ENCODE results near the gene KBTBD12.

Gene KBTBD12

GRCh38 chr3:128009952-128010846 lies 95.2 kb downstream of the KBTBD12 start:
- no peak overlapping the region for H3K9ac ChIP-seq (ENCODE audit: low read depth, low read length)
- H3K36me3 ChIP-seq (ENCODE audit: insufficient read depth, low read length), result no peaks in the 10 kb centered on the region
- no peak overlapping the region for H3K4me2 ChIP-seq (ENCODE audit: insufficient read depth, low read length)
- H3K4me3 ChIP-seq (ENCODE audit: low read depth in 1 of 2, low read length in 2 of 2), result no peak overlapping the region
- H3K27me3 ChIP-seq (ENCODE audit: insufficient read depth, low read length, poor library complexity), result no peaks in the 10 kb centered on the region
- no peaks in the 10 kb centered on the region for H3K4me1 ChIP-seq (ENCODE audit: insufficient read depth, low read length)
- no peak for TF ChIP-seq EZH2 (IDR thresholded peaks at IDR 0.05; ENCODE audit: borderline replicate concordance, low read depth, low read length, severe bottlenecking)
- TF ChIP-seq CTCF (IDR thresholded peaks at IDR 0.05; ENCODE audit: borderline replicate concordance, extremely low read depth, low read length, poor library complexity, severe bottlenecking), result no peak
- H4K20me1 ChIP-seq (ENCODE audit: insufficient read depth, low read length), result no peaks in the 10 kb centered on the region
- no peaks in the 10 kb centered on the region for H3K9me3 ChIP-seq (ENCODE audit: insufficient read depth, low read length, severe bottlenecking)
- H3K27ac ChIP-seq (ENCODE audit: low read length), result no peak overlapping the region
- no peak for DNase-seq
- H2AFZ ChIP-seq (ENCODE audit: low read depth, low read length), result no peak overlapping the region
- no peaks in the 10 kb centered on the region for H3K79me2 ChIP-seq (ENCODE audit: insufficient read depth, low read length)
- no peak for ATAC-seq (ENCODE audit: insufficient read depth, low read depth)

GRCh38 chr3:128011140-128011539 lies 96.1 kb downstream of the KBTBD12 start:
- Histone ChIP-seq H3K4me3 (ENCODE audit: low read depth in 1 of 2, low read length in 2 of 2) (no peak overlapping the region), H3K9me3 (ENCODE audit: insufficient read depth, low read length, severe bottlenecking) (no peaks in the 10 kb centered on the region), H3K36me3 (ENCODE audit: insufficient read depth, low read length) (no peaks in the 10 kb centered on the region), H3K4me1 (ENCODE audit: insufficient read depth, low read length) (no peaks in the 10 kb centered on the region), H3K27ac (ENCODE audit: low read length) (no peak overlapping the region), H4K20me1 (ENCODE audit: insufficient read depth, low read length) (no peaks in the 10 kb centered on the region), H3K4me2 (ENCODE audit: insufficient read depth, low read length) (no peak overlapping the region), H2AFZ (ENCODE audit: low read depth, low read length) (peak overlapping the region; percentile 17; the same call in 1 of the 2 replicates), H3K9ac (ENCODE audit: low read depth, low read length) (no peak overlapping the region), H3K27me3 (ENCODE audit: insufficient read depth, low read length, poor library complexity) (no peaks in the 10 kb centered on the region), H3K79me2 (ENCODE audit: insufficient read depth, low read length) (no peaks in the 10 kb centered on the region)
- TF ChIP-seq EZH2 (IDR thresholded peaks at IDR 0.05; ENCODE audit: borderline replicate concordance, low read depth, low read length, severe bottlenecking) (no peak), CTCF (IDR thresholded peaks at IDR 0.05; ENCODE audit: borderline replicate concordance, extremely low read depth, low read length, poor library complexity, severe bottlenecking) (peak; percentile 40)
- ATAC-seq (ENCODE audit: insufficient read depth, low read depth) (0 out of 3 replicates have a peak, but pooled peaks have one; percentile 35), DNase-seq (peak; percentile 18)

GRCh38 chr3:128012050-128012449 lies 97.0 kb downstream of the KBTBD12 start:
- Histone ChIP-seq H3K9ac (ENCODE audit: low read depth, low read length) (no peak overlapping the region), H3K4me2 (ENCODE audit: insufficient read depth, low read length) (no peak overlapping the region), H3K27ac (ENCODE audit: low read length) (no peak overlapping the region), H3K27me3 (ENCODE audit: insufficient read depth, low read length, poor library complexity) (no peaks in the 10 kb centered on the region), H3K4me3 (ENCODE audit: low read depth in 1 of 2, low read length in 2 of 2) (no peak overlapping the region), H4K20me1 (ENCODE audit: insufficient read depth, low read length) (no peaks in the 10 kb centered on the region), H3K79me2 (ENCODE audit: insufficient read depth, low read length) (no peaks in the 10 kb centered on the region), H2AFZ (ENCODE audit: low read depth, low read length) (no peak overlapping the region), H3K36me3 (ENCODE audit: insufficient read depth, low read length) (no peaks in the 10 kb centered on the region), H3K9me3 (ENCODE audit: insufficient read depth, low read length, severe bottlenecking) (no peaks in the 10 kb centered on the region), H3K4me1 (ENCODE audit: insufficient read depth, low read length) (no peaks in the 10 kb centered on the region)
- ATAC-seq (ENCODE audit: insufficient read depth, low read depth) (no peak), DNase-seq (no peak)
- TF ChIP-seq CTCF (IDR thresholded peaks at IDR 0.05; ENCODE audit: borderline replicate concordance, extremely low read depth, low read length, poor library complexity, severe bottlenecking) (no peak), EZH2 (IDR thresholded peaks at IDR 0.05; ENCODE audit: borderline replicate concordance, low read depth, low read length, severe bottlenecking) (no peak)

All from DND-41 (cell line).